Thoracic aorta (tissue), 2 donors: ENCODE data around the gene FOXP1. TPM values are rescaled to one million over a fixed set of nuclear protein-coding genes. Genes with fewer than 3 reads are reported as not detected.
A peak's percentile ranks its signal among the peaks of the same experiment; 100 is the strongest.

Source experiments
- ATAC-seq: fragments of 150-250 bp; one replicate; pipeline ENCODE4 v1.8.0; 2017; ENCODE audit warnings: low read depth; ENCODE audit not compliant: insufficient number of reproducible peaks, low FRiP score
- DNase-seq: peaks from one replicate; pipeline ENCODE4 v3.0.0-alpha.2; 2020; ENCODE audit warnings: low spot score
- H3K27ac ChIP-seq, 2 donors: fragments of 200-600 bp; sonication (generic); 1 replicate in 1 of 2; 2 replicates in 1 of 2; pipeline ENCODE4 v1.5.1; 2016; ENCODE audit warnings: mild to moderate bottlenecking in 2 of 2, moderate library complexity in 2 of 2
- H3K27me3 ChIP-seq: fragments of 200-600 bp; sonication (generic); replicated peaks from 2 replicates; pipeline ENCODE4 v1.6.0; 2016; ENCODE audit warnings: mild to moderate bottlenecking; ENCODE audit not compliant: insufficient read depth
- H3K36me3 ChIP-seq: fragments of 200-600 bp; sonication (generic); one replicate; pipeline ENCODE4 v1.5.1; 2016
- H3K4me1 ChIP-seq, 2 donors: fragments of 200-600 bp; sonication (generic); 1 replicate in 1 of 2; 2 replicates in 1 of 2; pipeline versions ENCODE4 v1.5.1 to v1.6.0; 2016; ENCODE audit warnings: low read depth in 2 of 2, mild to moderate bottlenecking in 1 of 2; ENCODE audit not compliant: control insufficient read depth in 1 of 2
- H3K4me3 ChIP-seq: fragments of 200-600 bp; sonication (generic); 2 replicates; pipeline ENCODE4 v1.5.1; 2016; ENCODE audit warnings: mild to moderate bottlenecking
- H3K9me3 ChIP-seq: fragments of 200-600 bp; sonication (generic); 2 replicates; pipeline ENCODE4 v1.5.1; 2016
- total RNA-seq, 2 donors: library from RNA; depleted of rRNA; stranded (reverse); fragments of >200 nt; gene quantifications; one replicate each; pipeline versions ENCODE4 v1.1.0 to v1.2.3, GENCODE V29; 2016
- TF ChIP-seq, protein P1 (sequence below): fragments of 200-600 bp; sonication (generic); IDR thresholded peaks from one replicate; pipeline ENCODE4 v1.5.1; 2019; ENCODE audit warnings: antibody characterized with exemption

Gene FOXP1
- total RNA-seq, 2 donors from 2014 or later = 176 to 255 TPM

DNA sequence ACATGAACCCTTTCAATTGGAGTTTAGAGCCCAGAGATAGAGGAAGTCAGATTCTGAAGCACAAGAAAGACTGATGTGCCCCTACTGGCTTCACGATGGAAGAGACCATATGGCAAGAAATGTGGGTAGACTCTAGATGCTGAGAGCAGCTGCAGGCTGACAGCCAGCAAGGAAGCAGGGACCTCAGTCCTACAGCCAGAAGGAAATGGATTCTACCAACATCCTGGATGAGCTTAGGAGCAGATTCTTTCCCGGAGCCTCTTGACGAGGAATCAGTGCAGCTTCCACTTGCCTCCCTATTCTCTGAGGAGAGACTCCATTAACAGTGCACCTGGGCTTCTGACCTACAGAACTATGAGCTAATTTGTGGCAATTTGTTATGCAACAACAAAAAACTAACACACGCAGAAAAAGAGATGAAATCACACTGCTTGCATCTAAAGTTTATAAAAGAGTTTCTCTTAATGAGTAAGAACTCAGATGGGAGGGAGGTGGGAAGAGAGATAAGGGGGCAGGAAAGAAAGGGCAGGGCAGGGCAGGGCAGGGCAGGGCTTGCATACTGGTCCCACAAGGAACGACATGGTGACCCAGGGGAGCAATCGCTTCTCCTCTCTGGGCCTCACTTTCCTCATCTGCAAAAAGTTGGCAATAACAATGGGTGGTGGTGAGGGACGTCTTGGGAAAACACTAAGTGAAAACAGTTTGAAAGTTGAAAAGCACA lies 440.9 kb downstream of the FOXP1 start:
- ATAC-seq (no peak), DNase-seq (no peak)
- H3K27me3 ChIP-seq = no peaks in the 10 kb centered on the region
- H3K36me3 ChIP-seq = no peaks in the 10 kb centered on the region
- H3K4me3 ChIP-seq = no peak overlapping the region
- no peaks in the 10 kb centered on the region for H3K9me3 ChIP-seq
- TF ChIP-seq, protein P1, sequence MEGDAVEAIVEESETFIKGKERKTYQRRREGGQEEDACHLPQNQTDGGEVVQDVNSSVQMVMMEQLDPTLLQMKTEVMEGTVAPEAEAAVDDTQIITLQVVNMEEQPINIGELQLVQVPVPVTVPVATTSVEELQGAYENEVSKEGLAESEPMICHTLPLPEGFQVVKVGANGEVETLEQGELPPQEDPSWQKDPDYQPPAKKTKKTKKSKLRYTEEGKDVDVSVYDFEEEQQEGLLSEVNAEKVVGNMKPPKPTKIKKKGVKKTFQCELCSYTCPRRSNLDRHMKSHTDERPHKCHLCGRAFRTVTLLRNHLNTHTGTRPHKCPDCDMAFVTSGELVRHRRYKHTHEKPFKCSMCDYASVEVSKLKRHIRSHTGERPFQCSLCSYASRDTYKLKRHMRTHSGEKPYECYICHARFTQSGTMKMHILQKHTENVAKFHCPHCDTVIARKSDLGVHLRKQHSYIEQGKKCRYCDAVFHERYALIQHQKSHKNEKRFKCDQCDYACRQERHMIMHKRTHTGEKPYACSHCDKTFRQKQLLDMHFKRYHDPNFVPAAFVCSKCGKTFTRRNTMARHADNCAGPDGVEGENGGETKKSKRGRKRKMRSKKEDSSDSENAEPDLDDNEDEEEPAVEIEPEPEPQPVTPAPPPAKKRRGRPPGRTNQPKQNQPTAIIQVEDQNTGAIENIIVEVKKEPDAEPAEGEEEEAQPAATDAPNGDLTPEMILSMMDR = no peak
- peak overlapping the region; percentile 43 to 80 for H3K27ac ChIP-seq
- H3K4me1 ChIP-seq = peaks cover 9 to 39% of the 10 kb centered on the region in 2 donors

GRCh38 chr3:71140477-71140876 lies 443.1 kb downstream of the FOXP1 start:
- H3K36me3 ChIP-seq = no peaks in the 10 kb centered on the region
- ATAC-seq = no peak

GRCh38 chr3:71139496-71139895 lies 444.0 kb downstream of the FOXP1 start:
- H3K4me1 ChIP-seq = peaks cover 9 to 57% of the 10 kb centered on the region in 2 donors
- ATAC-seq (no peak), DNase-seq (no peak)
- H3K27me3 ChIP-seq = no peaks in the 10 kb centered on the region
- no peaks in the 10 kb centered on the region for H3K36me3 ChIP-seq
- no peak overlapping the region for H3K4me3 ChIP-seq
- H3K27ac ChIP-seq = no peak overlapping the region
- TF ChIP-seq, protein P1 = no peak
- H3K9me3 ChIP-seq = no peaks in the 10 kb centered on the region

More at GRCh38 chr3:71140477-71140876, 443.1 kb downstream of the FOXP1 start:
- no peak for DNase-seq
- H3K4me1 ChIP-seq = peaks cover 9 to 50% of the 10 kb centered on the region in 2 donors
- H3K9me3 ChIP-seq = no peaks in the 10 kb centered on the region
- TF ChIP-seq, protein P1 = no peak
- H3K27ac ChIP-seq = peak overlapping the region in 1 of 2 donors; percentile 80
- no peak overlapping the region for H3K4me3 ChIP-seq
- no peaks in the 10 kb centered on the region for H3K27me3 ChIP-seq

- Histone ChIP-seq H3K27ac (no peak overlapping the region), H3K4me3 (no peak overlapping the region), H3K4me1 (peaks cover 4 to 58% of the 10 kb centered on the region in 2 donors), H3K36me3 (no peaks in the 10 kb centered on the region), H3K27me3 (no peaks in the 10 kb centered on the region), H3K9me3 (no peaks in the 10 kb centered on the region)
- TF ChIP-seq, protein P1 = no peak
- ATAC-seq (no peak), DNase-seq (no peak)
These were observed 445.1 kb downstream of the FOXP1 start for GRCh38 chr3:71138410-71138809.

GRCh38 chr3:71136276-71136675 lies 447.3 kb downstream of the FOXP1 start:
- TF ChIP-seq, protein P1 = no peak
- Histone ChIP-seq H3K9me3 (no peaks in the 10 kb centered on the region), H3K4me1 (peaks cover 12 to 62% of the 10 kb centered on the region in 2 donors), H3K27me3 (no peaks in the 10 kb centered on the region), H3K27ac (peak overlapping the region in 1 of 2 donors; percentile 92), H3K36me3 (no peaks in the 10 kb centered on the region), H3K4me3 (no peak overlapping the region)
- DNase-seq (no peak), ATAC-seq (no peak)
